ENCODE measurements around the gene PDLIM7.

The PDLIM7 gene

GRCh38 chr5:177524539-177524900 lies 27.1 kb upstream of the PDLIM7 start:
- DNase-seq, result no peak

DNA sequence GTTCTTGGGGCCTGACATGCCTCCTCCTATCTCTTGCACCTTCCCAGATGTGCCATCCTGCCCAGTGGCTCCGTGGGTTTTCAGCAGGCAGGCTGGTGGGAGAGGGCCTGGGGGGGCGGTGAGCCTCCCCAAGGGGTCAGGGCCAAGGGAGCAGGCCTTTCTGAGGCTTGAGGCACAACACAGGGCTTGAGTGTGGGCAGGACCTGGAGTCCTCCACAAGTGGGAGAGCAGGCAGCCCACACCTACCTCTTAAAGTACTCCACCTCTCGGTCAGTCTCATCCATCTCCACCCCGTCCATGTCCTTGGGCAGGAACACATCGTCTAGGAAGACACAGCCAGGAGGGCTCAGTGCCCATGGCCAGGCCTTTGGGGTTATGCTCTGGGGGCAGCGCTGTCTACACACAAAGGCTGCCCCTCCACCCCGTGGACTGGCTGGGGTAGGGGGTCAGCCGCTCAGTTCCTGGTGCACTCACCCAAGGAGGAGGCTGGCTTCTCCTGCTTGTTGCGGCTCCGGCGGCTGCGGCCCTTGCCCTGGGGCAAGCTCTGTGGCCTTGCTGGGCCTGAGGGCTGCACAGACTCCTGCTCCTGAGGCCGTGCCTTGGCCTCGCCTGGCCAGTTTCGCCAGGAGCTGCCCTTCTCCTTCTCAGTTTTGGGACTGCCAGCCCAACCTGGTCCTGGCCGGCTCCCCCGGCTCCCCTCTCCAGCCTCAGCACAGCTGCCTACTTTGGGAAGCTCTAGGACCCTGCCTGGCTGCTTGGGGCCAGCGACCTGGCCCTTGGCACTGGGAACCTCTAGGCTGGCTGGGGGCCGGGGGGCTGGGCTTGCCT lies 26.5 kb upstream of the PDLIM7 start:
- DNase-seq, result no peak

DNA sequence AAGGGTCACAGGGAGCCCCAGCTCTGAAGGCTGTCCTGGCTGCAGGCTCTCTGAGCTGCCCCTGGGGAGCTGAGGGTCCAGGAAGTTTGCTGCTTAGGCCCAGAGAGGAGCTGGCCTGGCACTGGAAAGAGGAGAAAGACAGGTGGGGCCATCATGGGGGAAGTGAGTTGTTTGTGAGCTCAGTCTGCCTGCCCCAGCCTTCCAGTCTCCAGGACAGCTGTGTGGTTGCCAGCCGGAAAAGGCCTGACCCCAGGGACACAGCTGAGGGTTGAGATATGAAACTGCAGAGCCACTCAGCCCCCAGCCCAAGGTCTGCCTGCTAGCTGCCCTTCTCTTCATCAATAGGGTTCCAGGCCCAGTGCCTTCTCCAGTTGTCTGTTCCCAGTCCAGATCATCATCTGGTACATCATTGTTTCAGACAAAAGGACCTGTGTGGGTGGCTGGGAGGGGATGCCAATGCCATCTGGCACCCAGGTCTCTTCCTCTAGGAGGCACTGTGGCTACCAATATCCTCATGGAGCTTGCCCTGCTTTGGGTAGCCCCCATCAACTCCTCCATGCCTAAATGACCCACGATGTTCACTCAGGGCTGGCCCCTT lies 23.6 kb upstream of the PDLIM7 start:
- no peak for DNase-seq

DNA sequence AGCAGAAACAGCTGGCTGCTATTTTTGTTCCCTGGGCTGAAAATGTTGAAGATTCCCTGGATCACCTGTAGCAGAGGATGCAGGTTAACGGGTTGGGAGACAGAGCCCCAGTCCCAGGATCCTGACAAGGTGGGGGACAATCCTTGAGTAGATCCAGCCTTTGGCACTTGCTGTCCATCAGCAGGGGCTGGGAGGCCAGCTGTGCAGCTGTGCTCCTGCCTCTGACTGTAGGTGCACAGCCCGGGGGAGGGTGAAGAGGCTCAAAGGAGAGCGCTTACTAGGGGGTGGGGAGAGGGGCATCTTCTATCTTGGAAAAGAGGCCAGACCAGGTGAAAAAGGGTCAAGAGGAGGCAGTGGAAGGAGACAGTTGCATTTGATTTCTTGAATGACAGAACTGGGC lies 22.9 kb upstream of the PDLIM7 start:
- no peak for DNase-seq

- no peak for DNase-seq
Observed at GRCh38 chr5:177519463-177520235, 22.2 kb upstream of the PDLIM7 start.

- peak; percentile 97 for DNase-seq
Observed at GRCh38 chr5:177516601-177517568, 19.5 kb upstream of the PDLIM7 start, which contains the start of gene DDX41. Gene DDX41 (minus strand): TSS chr5:177516961. CDS start chr5:177516945, 16 bp downstream.

DNA sequence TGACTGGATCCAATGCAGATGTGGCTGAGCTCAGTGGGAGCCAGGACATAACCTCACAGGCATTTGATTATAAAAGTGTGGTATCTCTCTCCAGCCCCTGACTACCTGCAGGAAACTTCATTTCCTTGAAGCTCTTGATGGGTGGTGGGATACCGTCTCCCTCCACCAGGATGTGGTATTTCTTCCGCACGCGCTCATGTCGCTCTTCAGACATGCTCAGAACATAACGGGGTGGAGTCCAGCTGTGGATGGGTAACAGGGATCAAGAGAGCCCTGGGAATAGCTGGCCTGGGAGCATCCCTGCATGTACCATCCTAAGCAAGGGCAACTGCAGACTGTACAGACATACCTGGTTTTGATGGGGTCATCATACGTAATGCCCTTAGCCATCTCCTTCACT lies 18.2 kb upstream of the PDLIM7 start:
- DNase-seq, result no peak

DNA sequence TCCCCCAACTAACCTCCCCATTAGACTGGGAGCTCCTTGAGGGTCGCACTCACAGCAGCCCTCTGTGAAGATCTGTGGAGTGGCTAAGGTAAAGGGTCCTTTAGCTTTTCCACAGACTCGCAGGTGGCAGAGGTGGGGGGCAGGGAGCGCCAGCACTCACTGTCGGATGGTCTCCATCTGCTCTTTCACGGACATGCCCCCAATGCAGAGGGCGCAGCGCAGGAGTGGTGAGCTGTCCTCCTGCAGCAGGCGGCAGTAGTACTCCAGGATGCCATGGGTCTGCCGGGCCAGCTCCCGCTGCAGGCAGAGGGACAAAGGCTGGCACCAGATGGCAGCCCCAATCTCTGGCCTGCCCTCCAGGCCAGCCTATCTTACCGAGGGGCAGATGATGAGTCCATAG lies 17.1 kb upstream of the PDLIM7 start:
- DNase-seq, result no peak

- DNase-seq, result no peak
Observed at GRCh38 chr5:177513500-177513899, 16.1 kb upstream of the PDLIM7 start.

- DNase-seq, result no peak
Observed at GRCh38 chr5:177512736-177513380, 15.5 kb upstream of the PDLIM7 start.

GRCh38 chr5:177511796-177512675 lies 14.6 kb upstream of the PDLIM7 start:
- no peak for DNase-seq

- no peak for DNase-seq
Observed at GRCh38 chr5:177511181-177511580, 13.8 kb upstream of the PDLIM7 start.

- no peak for DNase-seq
Observed at GRCh38 chr5:177510567-177511053, 13.2 kb upstream of the PDLIM7 start.

GRCh38 chr5:177509991-177510566 lies 12.7 kb upstream of the PDLIM7 start:
- no peak for DNase-seq

- DNase-seq, result peak; percentile 36
Observed at GRCh38 chr5:177509381-177509951, 12.1 kb upstream of the PDLIM7 start, which contains the start of gene DOK3. Gene DOK3 (minus strand): TSS chr5:177509826. CDS start chr5:177509540, 286 bp downstream.

GRCh38 chr5:177508837-177509236 lies 11.4 kb upstream of the PDLIM7 start:
- no peak for DNase-seq

- DNase-seq, result no peak
Observed at GRCh38 chr5:177508221-177508611, 10.8 kb upstream of the PDLIM7 start.

- no peak for DNase-seq
Observed at GRCh38 chr5:177507596-177508220, 10.3 kb upstream of the PDLIM7 start.

DNA sequence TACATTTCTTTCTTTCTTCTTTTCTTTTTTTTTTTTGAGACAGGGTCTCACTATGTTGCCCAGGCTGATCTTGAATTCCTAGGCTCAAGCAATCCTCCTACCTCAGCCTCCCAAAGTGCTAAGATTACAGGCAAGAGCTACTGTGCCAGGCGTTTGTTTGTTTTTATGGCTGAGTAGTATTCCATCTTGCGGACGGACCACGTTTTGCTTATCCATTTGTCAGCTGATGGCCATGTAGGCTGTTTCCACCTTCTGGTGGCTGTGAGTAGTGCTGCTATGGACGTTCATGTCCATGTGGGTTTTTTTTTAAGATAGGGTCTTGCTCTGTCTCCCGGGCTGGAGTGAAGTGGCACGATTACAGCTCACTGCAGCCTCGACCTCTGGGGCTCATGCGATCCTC lies 9.8 kb upstream of the PDLIM7 start:
- DNase-seq, result no peak
